Measurements from ENCODE around the gene MT1X. TPM values are rescaled to one million over a fixed set of nuclear protein-coding genes. Genes with fewer than 3 reads are reported as not detected.
"Not testable (repeated sequence)": the region's sequence is repeated elsewhere in the genome, so short reads cannot be mapped to it uniquely, and the experiment has no call there.

Gene MT1X
- total RNA-seq, 1 donor from 2014 or later, result 24.6 TPM

DNA sequence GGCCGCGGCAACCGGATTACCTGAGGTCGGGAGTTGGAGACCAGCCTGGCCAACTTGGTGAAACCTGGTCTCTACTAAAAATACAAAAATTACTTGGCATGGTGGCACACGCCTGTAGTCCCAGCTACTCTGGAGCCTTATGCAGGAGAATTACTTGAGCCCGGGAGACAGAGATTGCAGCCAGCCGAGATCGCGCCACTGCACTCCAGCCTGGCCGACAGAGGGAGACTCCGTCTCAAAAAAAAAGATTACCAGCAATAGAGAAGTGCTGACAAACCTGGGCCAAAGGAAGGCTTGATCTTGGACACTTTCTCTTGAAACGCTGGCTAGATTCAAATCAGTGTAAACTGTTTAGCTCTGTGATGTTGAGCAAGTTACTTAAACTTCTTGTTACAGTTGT, 8.3 kb upstream of the MT1X start:
- intact Hi-C loops (cut with DNase I), result loop anchor here (2.0 kb wide), 1 partner anchor 29 kb away; no protein-coding TSS in a partner anchor
- no peak for DNase-seq (ENCODE audit: low spot score)

DNA sequence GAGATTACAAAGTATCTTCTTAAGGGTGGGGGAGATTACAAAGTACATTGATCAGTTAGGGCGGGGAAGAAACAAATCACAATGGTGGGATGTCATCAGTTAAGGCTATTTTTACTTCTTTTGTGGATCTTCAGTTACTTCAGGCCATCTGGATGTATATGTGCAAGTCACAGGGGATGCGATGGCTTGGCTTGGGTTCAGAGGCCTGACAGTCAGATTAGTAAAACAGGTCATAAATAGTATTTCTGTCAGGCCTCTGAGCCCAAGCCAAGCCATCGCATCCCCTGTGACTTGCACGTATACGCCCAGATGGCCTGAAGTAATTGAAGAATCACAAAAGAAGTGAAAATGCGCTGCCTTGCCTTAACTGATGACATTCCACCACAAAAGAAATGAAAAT, 7.7 kb upstream of the MT1X start:
- intact Hi-C loops (cut with DNase I), result loop anchor here (2.0 kb wide), 1 partner anchor 28 kb away; no protein-coding TSS in a partner anchor
- not testable (repeated sequence) for DNase-seq (ENCODE audit: low spot score)

DNA sequence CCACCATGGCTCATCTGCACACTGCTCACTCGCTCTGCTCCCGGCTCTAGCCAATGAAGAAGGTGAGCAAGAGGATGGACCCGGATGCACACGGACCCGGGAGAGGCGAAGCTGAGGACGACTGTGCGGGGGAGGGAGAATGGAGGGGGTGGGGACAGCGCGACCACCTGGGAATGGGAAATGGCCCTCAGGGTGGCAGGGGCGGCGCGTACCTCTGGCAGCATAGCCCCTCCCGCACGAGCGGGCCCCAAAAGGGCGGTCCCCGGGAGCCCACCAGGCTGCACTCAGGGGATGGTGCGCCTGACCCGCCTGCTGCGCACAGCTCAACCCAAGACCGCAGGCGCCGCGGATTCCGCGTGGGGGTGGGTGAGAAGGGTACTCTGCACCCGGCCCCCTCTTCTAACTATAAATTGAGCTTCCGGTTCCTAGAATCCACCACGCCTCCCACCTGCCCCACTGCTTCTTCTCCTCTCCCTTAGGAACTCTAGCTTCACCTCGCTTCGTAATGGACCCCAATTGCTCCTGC, 6.5 kb upstream of the MT1X start:
- no peak for DNase-seq (ENCODE audit: low spot score)
- intact Hi-C loops (cut with DNase I), result loop anchor here (2.0 kb wide), 1 partner anchor 27 kb away; no protein-coding TSS in a partner anchor

DNA sequence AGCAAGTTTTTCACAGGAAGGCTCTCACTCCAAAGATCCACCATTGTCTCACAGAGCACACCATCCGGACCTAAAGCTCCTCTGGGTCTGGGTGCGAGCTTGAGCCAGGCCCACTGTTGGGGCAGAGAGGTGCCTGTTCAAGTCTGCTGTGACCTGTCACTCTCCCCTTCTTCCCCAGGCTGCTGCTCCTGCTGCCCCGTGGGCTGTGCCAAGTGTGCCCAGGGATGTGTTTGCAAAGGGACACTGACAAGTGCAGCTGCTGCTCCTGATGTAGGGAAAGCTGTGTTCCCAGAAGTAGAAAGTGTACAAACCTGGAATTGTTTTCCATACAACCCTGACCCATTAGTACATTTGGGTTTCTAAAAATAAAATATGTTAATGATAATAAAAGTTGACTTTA, 4.8 kb upstream of the MT1X start:
- DNase-seq (ENCODE audit: low spot score), result no peak
- intact Hi-C loops (cut with DNase I), result no loop called here

DNA sequence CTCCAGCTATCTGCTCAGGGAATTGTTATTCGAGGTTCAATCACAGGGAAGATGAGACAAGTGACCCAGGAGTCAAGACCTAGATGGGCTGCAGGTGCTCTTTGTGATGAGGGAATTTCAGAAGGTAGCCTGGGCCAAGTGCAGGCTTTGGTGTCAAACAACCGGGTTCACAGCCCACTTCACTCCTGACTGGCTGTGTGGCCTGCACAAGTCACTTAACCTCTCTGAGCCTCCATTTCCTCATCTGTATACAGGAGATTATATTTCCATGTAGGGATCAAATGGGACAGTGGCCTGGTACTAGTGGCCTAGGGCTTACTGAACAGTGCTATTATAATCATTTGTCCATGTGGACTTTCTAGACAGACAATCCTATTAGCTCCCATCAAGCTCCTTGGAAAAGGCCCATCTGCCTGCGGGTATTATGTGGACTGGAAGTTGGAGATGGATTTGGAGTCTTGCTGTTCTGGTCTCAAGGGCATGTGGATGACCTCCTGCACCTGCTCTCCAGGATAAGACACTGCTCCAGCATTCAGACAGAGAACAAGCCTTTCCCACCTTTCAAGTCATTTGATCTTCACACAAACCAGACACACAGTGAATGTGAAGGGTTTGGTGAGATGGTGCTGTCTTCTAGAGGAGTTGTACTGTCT, 3.1 kb upstream of the MT1X start:
- DNase-seq (ENCODE audit: low spot score), result no peak
- intact Hi-C loops (cut with DNase I), result no loop called here

DNA sequence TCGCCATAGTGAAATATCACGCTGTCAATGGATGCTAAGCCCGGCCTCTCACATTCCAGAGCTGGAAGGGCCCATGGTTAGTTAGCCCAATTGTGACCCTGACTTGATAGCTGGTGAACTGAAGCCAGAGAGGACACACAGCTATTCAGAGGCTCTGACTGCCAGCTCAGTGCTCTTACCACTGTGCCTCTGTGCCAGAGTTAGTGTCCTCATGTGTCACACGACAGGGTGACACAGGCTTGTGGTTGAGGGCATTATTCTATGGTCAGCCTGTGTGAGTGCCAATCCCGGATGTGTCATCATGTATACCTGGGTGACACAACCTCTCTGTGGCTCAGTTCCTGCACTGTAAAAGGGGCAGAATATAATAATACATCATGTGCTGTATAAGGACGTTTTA, 2.5 kb upstream of the MT1X start:
- DNase-seq (ENCODE audit: low spot score), result no peak
- intact Hi-C loops (cut with DNase I), result no loop called here

DNA sequence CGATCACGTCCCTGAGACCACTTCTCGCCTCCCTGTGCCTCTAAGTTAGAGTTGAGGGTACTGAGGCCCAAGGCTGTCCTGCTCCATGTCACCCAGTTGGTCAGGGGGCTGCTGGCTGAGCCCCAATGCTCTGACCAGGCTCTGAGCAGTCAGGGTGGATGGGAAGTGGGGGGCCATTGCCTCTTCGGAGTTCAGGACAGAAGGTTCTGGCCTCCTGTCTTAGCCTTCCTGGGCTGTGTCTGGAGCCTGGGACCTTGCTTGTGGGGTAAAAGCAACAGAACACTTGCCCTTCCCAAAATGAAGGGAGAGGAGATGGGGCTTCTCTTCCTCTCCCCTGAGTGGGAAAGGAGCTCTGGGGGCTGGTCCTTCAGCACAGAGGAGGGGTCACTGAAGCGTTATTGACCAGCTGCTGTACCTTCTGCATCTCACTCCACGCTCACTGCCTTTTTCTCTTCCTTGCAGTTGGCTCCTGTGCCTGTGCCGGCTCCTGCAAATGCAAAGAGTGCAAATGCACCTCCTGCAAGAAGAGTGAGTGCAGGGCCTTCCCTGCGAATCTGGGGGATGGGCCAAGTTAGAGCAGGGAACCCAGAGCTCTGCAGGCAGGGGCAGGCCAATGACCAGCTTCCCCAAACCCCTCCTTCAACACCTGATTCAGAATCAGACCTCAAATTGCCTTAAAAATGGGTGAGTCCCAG, 580 bp downstream of the MT1X start:
- intact Hi-C loops (cut with DNase I), result loop anchor here (2.0 kb wide), 1 partner anchor 74 kb away; the partner anchor contains the start of gene MT2A
- DNase-seq (ENCODE audit: low spot score), result no peak

DNA sequence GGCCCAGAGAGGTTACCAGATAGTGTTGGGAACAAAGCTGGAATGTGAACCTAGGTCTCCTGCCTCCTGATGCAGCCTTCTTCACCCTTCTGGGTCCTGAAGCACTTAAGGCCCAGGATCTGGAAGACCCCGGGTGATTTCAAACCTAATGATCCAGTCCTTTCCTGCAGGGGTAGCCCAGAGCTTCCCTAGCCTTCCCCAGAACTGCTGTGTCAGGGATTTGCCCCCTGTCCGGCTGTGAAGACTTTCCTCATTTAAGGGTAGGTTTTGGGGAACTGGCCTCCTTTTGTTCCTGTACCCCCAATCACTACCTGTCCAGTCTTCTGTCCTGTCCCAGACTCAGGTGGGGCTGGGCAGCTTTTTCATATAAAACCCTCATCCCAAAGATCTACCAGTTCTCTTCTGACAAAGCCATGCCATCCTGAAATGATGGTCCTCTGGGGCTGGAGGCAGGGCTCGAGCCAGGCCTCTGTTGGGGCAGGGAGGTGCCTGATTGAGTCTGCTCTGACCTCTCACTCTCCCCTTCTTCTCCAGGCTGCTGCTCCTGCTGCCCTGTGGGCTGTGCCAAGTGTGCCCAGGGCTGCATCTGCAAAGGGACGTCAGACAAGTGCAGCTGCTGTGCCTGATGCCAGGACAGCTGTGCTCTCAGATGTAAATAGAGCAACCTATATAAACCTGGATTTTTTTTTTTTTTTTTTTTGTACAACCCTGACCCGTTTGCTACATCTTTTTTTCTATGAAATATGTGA, 1.3 kb downstream of the MT1X start:
- intact Hi-C loops (cut with DNase I), result loop anchor here (2.0 kb wide), 1 partner anchor 75 kb away; the partner anchor contains the start of gene MT2A
- DNase-seq (ENCODE audit: low spot score), result no peak

DNA sequence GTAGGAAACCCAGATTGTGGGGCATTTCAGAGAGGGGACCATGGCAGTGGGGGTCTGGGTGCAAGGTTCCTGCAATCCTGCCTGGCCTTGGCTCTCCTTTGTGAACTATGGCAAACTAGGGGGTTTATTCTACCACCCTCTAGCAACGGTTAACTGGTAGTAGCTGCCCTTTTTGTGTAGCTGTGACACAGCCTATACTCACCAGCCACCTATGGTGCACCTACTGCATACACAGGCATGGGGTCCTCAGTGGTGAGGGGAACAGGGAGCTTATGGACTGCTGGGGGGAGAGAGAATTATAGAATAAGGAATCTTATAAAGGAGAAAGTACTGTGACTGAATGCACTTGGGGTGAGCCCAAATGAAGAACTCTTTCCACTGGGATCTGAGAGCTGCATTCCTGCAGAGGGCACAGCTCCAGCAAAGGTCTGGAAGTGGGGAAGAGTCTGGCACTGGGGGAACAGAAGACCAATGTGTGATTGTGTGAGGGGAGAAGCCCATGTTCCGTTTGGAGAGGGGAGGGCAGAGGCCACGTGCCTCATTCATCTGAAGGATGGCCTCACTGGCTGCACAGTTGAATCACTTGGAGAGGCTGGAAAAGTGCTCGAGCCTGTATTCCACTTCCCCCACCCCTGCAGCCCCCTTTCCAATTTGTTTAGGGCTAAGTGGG, 2.1 kb downstream of the MT1X start:
- intact Hi-C loops (cut with DNase I), result no loop called here
- no peak for DNase-seq (ENCODE audit: low spot score)

DNA sequence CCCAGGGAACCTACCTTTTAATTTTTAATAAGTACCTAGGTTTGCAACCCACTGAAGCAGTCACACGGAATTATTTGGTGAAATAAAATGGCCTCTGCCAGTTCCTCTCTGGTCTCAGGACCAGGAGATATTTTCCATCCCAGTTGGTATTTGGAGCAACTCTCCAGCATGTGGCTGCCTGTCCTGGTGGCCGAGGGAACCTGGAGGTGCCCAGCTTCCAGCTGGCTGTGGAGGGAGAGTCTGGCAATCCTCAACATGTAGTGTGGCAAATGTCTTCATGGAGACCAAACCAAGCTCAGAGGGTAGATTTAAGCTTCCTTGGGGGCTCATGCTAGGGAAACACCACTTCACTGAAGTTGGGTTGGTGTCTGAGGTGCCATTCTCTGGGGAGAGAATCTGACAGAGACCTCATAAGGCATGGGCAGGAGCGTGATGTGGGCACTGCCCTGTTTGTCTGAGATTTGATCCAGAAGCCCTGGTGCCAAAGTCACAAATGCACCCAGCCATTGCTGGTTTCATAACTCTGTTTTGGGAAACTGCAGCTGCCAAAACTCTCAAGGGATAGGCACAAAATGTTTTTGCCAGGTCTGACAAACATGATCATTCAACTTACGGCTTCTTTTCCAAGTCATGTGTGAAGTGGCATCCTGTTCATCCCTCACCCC, 2.8 kb downstream of the MT1X start:
- intact Hi-C loops (cut with DNase I), result no loop called here
- no peak for DNase-seq (ENCODE audit: low spot score)

DNA sequence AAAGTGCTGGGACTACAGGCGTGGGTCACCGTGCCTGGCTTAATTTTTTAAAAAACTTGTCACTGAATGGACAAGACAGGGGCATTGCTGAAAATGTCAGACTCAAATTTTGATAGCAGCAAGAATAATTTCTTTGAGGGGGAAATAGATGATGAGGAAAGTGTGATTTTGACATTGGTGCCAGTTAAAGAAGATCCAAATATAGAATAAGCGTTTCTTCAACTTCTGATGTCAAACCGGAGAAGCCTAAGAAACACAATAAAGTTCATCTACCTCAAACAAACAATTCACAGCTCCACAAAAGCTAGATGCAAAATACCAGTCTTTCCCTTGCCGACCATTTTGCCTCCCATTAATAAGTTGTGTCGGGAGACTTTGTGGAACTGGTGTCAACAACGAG, 4.5 kb downstream of the MT1X start:
- intact Hi-C loops (cut with DNase I), result no loop called here
- no peak for DNase-seq (ENCODE audit: low spot score)

DNA sequence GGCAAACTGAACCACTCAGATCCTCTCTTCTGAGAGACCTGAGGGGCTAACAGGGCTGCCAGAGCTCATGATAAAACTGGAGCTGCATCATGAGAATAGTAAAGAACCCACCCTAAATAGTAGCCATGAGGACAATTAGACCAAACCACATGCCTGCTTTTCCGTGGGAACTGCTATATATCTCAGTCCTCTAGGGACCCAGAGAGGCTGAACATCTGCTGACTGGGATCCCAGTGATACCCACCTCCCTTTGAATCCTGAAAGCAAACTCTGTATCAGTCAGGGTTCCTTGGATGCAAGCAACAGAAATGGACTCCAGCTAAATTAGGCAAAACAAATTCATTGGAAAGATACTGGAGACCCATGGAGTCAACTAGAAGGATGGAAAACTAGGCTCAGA, 6.5 kb downstream of the MT1X start:
- DNase-seq (ENCODE audit: low spot score), result no peak
- intact Hi-C loops (cut with DNase I), result no loop called here

DNA sequence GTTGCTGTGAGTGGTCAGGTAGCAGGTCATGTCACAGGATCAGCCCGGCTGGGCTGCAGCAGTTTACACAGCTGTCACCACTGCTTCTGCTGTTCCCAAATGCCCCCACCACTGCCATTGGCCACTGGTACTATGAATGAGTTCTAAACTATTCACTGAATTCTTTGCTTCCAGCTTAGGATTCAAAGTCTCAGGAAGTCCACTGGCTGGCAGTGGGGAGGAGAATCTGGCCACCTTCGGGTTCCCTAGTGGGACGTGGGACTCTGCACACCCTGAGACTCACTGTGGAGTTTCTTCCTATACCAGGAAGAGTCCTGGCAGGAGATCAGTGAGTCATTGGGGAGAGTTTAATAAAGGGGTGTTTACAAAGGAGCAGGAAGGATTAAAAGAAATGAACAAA, 6.9 kb downstream of the MT1X start:
- intact Hi-C loops (cut with DNase I), result no loop called here
- no peak for DNase-seq (ENCODE audit: low spot score)

DNA sequence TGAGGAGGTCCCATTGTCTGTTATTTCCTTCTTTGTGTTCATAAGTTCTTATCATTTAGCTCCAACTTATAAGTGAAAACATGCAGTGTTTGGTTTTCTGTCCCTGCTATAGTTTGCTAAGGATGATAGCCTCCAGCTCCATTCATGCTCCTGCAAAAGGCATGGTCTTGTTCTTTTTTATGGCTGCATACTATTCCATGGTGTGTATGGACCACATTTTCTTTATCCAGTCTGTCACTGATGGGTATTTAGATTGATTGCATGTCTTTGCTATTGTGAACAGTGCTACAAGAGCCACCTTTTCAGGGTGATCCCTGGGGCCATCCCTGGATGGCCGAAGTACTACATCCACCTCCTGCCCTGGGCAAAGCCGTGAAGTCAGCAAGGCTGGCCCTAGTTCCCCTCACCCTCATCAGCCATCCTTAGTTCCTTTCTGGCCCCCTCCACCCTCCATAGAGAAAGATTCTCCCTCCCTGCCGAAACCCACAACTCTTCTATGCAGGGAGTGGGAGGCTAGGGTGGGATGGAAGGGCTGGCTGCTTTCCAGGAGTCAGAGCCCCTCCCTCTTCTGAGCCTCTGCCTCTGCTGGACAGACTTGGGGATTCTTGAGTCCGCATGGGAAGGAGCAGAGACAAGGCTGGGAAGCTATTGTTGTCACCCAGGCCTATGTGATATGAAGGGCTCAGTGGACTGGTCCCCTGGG, 8.3 kb downstream of the MT1X start:
- no peak for DNase-seq (ENCODE audit: low spot score)
- intact Hi-C loops (cut with DNase I), result no loop called here

DNA sequence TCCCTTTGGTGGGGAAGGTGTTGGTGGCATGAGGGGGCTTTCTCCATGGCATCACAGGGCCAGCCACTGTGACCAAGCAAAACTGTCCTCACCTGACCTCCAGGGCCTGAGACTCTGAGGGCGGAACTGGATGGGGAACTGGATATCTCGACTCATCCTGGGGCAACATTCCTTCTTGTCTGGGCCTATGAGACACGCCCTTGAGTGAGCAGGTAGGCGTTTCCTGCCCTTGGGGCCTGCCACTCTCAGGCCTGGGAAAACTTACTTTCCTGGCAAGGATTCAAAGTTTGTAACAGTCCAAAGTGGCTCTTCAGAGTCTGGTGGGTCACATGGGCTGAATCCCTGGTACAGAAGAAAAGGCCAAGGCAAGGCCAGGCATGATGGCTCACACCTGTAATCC, 9.6 kb downstream of the MT1X start:
- intact Hi-C loops (cut with DNase I), result no loop called here
- DNase-seq (ENCODE audit: low spot score), result no peak

DNA sequence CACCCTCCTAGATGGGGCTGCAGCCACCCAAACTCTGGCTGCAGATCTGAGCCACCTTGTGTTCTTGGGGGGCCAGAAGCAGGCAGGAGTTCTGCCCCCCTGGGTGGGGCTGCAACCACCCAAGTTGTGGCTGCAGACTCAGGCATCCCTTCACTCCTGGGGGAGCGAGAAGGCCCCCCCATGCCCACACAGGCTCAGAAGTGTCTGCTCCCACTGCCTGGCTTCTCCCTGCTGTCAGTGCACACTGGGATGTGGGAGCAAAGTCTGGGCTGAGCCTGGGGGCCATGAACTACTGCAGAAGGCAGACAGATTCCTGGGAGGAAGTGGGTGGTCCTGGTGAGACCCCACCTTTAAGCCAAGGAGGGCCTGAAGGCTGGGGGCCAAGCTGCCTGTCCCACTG, 13.0 kb downstream of the MT1X start:
- intact Hi-C loops (cut with DNase I), result no loop called here
- DNase-seq (ENCODE audit: low spot score), result no peak

DNA sequence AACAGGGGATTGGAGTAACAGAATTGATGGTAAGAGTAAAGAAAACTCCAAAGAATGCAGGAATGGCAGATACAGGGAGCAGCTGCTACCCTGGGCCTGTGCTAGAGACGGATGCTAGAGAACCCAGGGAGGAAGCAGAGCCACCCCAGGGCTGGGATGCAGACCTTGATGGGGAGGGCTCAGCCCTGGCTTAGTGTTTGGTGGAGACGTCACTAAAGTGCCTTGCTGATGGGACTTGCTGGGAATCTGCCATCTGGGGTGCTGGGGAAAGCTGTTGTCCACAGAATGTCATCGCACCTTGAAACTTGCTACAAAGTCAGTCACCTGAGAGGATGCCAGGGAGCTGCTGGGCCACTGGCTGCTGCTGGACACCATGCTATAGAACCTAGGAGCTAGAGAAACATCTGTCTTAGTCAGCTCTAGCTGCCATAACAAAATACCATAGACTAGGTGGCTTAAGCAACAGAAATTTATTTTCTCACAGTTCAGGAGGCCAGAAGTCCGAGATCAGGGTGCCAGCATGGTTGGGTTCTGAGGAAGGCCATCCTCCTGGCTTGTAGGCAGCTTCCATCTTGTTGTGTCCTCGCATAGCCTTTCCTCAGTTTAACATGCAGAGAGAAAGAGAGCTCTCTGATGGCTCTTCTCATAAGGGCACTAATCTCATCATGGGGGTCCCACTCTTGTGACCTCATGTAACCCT, 15.3 kb downstream of the MT1X start:
- no peak for DNase-seq (ENCODE audit: low spot score)
- intact Hi-C loops (cut with DNase I), result no loop called here

DNA sequence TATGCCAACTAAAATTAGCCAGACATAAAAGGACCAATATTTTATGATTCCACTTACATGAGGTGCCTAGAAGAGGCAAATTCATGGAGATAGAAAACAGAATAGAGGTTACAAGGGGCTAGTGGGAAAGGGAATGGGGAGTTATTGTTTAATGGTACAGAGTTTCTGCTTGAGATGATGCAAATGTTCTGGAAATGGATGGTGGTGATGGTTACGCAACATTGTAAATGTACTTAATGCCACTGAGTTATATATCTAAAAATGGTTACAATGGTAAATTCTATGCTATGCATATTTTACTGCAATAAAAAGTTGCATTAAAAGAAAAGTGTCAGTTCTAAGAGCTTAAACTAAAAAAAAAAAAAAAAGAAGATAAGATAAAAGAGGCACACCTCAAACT, 17.9 kb downstream of the MT1X start:
- intact Hi-C loops (cut with DNase I), result loop anchor here (5.0 kb wide), 1 partner anchor 123 kb away; no protein-coding TSS in a partner anchor
- no peak for DNase-seq (ENCODE audit: low spot score)
